HCT116 (cell line): ENCODE data around the gene NMD3. TPM values are rescaled to one million over a fixed set of nuclear protein-coding genes. Genes with fewer than 3 reads are reported as not detected.

Experiments used
- ATAC-seq: fragments of 200-7000 bp; cut with Tn5 transposase; 2 replicates; pipeline ENCODE4 v1.9.1; 2020; ENCODE audit warnings: mild to moderate bottlenecking, moderate library complexity
- BruUV-seq: library from RNA; stranded (reverse); fragments of 400-500 nt; replicated peaks from 2 replicates; lab custom pipeline; 2021; lab: Mats Ljungman, UMichigan
- CTCF ChIA-PET: fragments of 300-600 bp; sonication (Branson Sonifier 250); formaldehyde crosslinking; loops from one replicate; lab custom pipeline; 2021; ENCODE audit warnings: antibody characterized with exemption; lab: Charles Lee
- POLR2A ChIA-PET: fragments of 300-600, 350-600 bp; sonication (Branson Sonifier 250); formaldehyde crosslinking; loops from one replicate; lab custom pipeline; 2021; ENCODE audit warnings: antibody characterized with exemption; lab: Charles Lee
- RAD21 ChIA-PET, 2 experiments: fragments of 300-600 bp; sonication (Branson Sonifier 250); formaldehyde crosslinking; loops; one replicate each; lab custom pipeline; 2023; ENCODE audit warnings: low total read pairs in 2 of 2; ENCODE audit not compliant: uncharacterized antibody in 2 of 2, unreplicated experiment in 2 of 2, low non-redundant PET in 1 of 2; lab: Charles Lee
- DNase-seq: peaks from one replicate; pipeline ENCODE4 v3.0.0-alpha.2; 2010; ENCODE audit warnings: low read depth, low spot score
- H2AFZ ChIP-seq: fragments of 200-600 bp; shearing (Covaris generic), sonication (generic); 2 replicates; pipeline ENCODE4 v1.6.1; 2017; ENCODE audit warnings: low read depth, mixed run types, mixed read lengths, antibody characterized with exemption, low read length; ENCODE audit not compliant: poor library complexity, severe bottlenecking
- H3K27ac ChIP-seq: 2 replicates; pipeline ENCODE4 v1.5.1; 2012; ENCODE audit warnings: low read depth, low read length
- H3K27me3 ChIP-seq: fragments of 200-600 bp; sonication (generic); 2 replicates; pipeline ENCODE4 v1.6.1; 2016; ENCODE audit warnings: mixed run types, low read length, mixed read lengths; ENCODE audit not compliant: insufficient read depth
- H3K36me3 ChIP-seq, 2 experiments: fragments of 200-500 bp in 1 of 2; fragments of 200-600 bp in 1 of 2; sonication (Bioruptor generic) in 1 of 2; sonication (generic) in 1 of 2; 2 replicates each; pipeline versions ENCODE4 v1.5.1 to v1.6.1; 2014 to 2016; ENCODE audit warnings: low read length in 2 of 2, inconsistent platforms in 1 of 2, mixed read lengths in 1 of 2, mixed run types in 1 of 2; ENCODE audit not compliant: insufficient read depth in 2 of 2, control insufficient read depth in 1 of 2
- H3K4me1 ChIP-seq, 2 experiments: fragments of 200-600 bp in 1 of 2; sonication (generic) in 1 of 2; 2 replicates each; pipeline versions ENCODE4 v1.5.1 to v1.6.1; 2012 to 2017; ENCODE audit warnings: low read length in 2 of 2, inconsistent platforms in 1 of 2, mild to moderate bottlenecking in 1 of 2, mixed read lengths in 1 of 2, mixed run types in 1 of 2, moderate library complexity in 1 of 2; ENCODE audit not compliant: insufficient read depth in 2 of 2, control insufficient read depth in 1 of 2
- H3K4me2 ChIP-seq: fragments of 200-600 bp; sonication (generic); 2 replicates; pipeline ENCODE4 v1.6.1; 2017; ENCODE audit warnings: mixed run types, low read length, mixed read lengths
- H3K4me3 ChIP-seq, 2 experiments: fragments of 200-600 bp in 1 of 2; sonication (generic) in 1 of 2; replicated peaks in 1 of 2; 2 replicates each; pipeline ENCODE4 v1.5.1; 2011 to 2016; ENCODE audit warnings: low read length in 2 of 2, control low read depth in 1 of 2, low read depth in 1 of 2, mild to moderate bottlenecking in 1 of 2, mixed read lengths in 1 of 2, mixed run types in 1 of 2
- H3K79me2 ChIP-seq: fragments of 200-600 bp; sonication (generic); 2 replicates; pipeline ENCODE4 v1.6.1; 2017; ENCODE audit warnings: mild to moderate bottlenecking, mixed run types, low read length, moderate library complexity, mixed read lengths; ENCODE audit not compliant: insufficient read depth
- H3K9ac ChIP-seq: fragments of 200-600 bp; sonication (generic); 2 replicates; pipeline ENCODE4 v1.6.1; 2016; ENCODE audit warnings: low read length, mixed read lengths
- H3K9me2 ChIP-seq: fragments of 200-600 bp; sonication (generic), shearing (Covaris generic); 2 replicates; pipeline ENCODE4 v1.6.1; 2017; ENCODE audit warnings: mixed run types, mild to moderate bottlenecking, moderate library complexity; ENCODE audit not compliant: insufficient read depth
- H3K9me3 ChIP-seq, 2 experiments: fragments of 200-500 bp in 1 of 2; fragments of 200-600 bp in 1 of 2; sonication (Bioruptor generic) in 1 of 2; sonication (generic) in 1 of 2; 2 replicates each; pipeline ENCODE4 v1.6.1; 2014 to 2017; ENCODE audit warnings: low read length in 2 of 2, mixed read lengths in 2 of 2, inconsistent platforms in 1 of 2, low read depth in 1 of 2, mild to moderate bottlenecking in 1 of 2, mixed run types in 1 of 2, moderate library complexity in 1 of 2; ENCODE audit not compliant: control insufficient read depth in 1 of 2, insufficient read depth in 1 of 2
- H4K20me1 ChIP-seq: fragments of 200-600 bp; sonication (generic), shearing (Covaris generic); 2 replicates; pipeline ENCODE4 v1.6.1; 2017; ENCODE audit warnings: mixed run types, mild to moderate bottlenecking, moderate library complexity; ENCODE audit not compliant: insufficient read depth
- FOSL1 ChIP-seq: IDR thresholded peaks from 2 replicates; pipeline ENCODE4 v1.6.1; 2012; ENCODE audit warnings: low read depth
- POLR2AphosphoS5 ChIP-seq: IDR thresholded peaks from 2 replicates; pipeline ENCODE4 v1.6.1; 2011; ENCODE audit warnings: mild to moderate bottlenecking, low read depth, low read length, moderate library complexity
- SP1 ChIP-seq: IDR thresholded peaks from 2 replicates; pipeline ENCODE4 v1.6.1; 2012; ENCODE audit warnings: low read depth
- SRF ChIP-seq: IDR thresholded peaks from 2 replicates; pipeline ENCODE4 v1.6.1; 2012; ENCODE audit warnings: low read depth
- ZNF274 ChIP-seq: fragments of 200-500 bp; sonication (Bioruptor generic); IDR thresholded peaks from 2 replicates; pipeline ENCODE4 v1.6.1; 2014; ENCODE audit warnings: mild to moderate bottlenecking, low read depth, low read length, inconsistent platforms
- intact Hi-C: fragments of 100-400 bp; cut with micrococcal nuclease; formaldehyde crosslinking; loops from 2 replicates; pipeline ENCODE4 v1.10.0; 2022
- total RNA-seq: library from RNA; stranded (reverse); gene quantifications from one replicate; pipeline ENCODE4 v1.2.1, GENCODE V29; 2021; ENCODE audit not compliant: unreplicated experiment
- TF ChIP-seq, protein P1 (sequence below), 3 experiments: fragments of 200-600 bp in 1 of 3; sonication (generic) in 1 of 3; IDR thresholded peaks in 2 of 3; conservative IDR thresholded peaks in 1 of 3; 2 replicates each; pipeline ENCODE4 v1.5.1; 2012 to 2017; ENCODE audit warnings: low read depth in 2 of 3, low read length in 2 of 3, antibody characterized with exemption in 1 of 3, borderline replicate concordance in 1 of 3, control low read depth in 1 of 3, mild to moderate bottlenecking in 1 of 3, mixed read lengths in 1 of 3, mixed run types in 1 of 3, moderate library complexity in 1 of 3; ENCODE audit not compliant: insufficient read depth in 1 of 3

The NMD3 gene
- total RNA-seq, 1 experiment from 2014 or later: 85.2 TPM

DNA sequence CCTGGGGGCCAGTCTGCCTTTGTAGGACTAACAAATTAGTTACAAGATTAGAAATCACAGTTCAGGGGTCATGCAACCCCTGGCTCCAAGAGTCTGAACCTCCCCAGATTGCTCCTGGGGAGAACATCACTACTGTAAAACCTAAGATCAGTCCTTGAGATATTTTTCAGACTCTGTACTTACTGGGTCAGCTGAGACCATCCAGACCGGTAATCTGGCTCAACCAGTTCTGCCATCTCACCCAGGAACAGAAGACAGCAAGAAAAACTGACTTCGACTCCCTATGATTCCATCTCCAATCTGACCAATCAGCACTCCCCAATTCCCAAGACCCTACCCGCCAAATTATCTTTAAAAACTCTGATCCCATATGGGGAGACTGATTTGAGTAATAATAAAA, 47.5 kb downstream of the NMD3 start (continued):
- no peak for TF ChIP-seq FOSL1

DNA sequence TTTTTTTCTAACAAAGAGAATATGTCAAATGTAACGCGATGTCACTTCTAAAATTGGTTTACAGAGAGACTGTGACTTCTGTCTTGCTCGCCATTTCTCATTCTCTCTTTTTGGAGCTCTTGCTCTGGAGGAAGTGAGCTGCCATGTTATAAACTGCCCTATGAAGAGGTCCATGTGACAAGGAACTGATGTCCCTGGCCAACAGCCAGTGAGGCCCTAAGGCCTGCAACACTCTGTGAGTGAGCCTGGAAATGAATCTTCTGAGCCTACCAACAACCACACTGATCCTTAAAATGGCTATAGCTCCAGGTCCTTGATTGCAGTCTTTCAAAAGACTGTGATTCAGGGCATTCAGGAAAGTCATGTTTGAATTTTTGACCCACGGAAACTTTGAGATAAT, 49.9 kb downstream of the NMD3 start:
- H3K79me2 ChIP-seq: no peaks in the 10 kb centered on the region
- H3K4me2 ChIP-seq: no peak overlapping the region
- RAD21 ChIA-PET: no interaction called here

More for the DNA sequence above, 49.9 kb downstream of the NMD3 start:
- DNase-seq: no peak
- no peak overlapping the region for H3K27ac ChIP-seq
- CTCF ChIA-PET: no interaction called here
- H3K9me3 ChIP-seq: no peaks in the 10 kb centered on the region
- no peaks in the 10 kb centered on the region for H4K20me1 ChIP-seq
- no peaks in the 10 kb centered on the region for H3K27me3 ChIP-seq
- H3K36me3 ChIP-seq: no peaks in the 10 kb centered on the region
- no peak overlapping the region for H2AFZ ChIP-seq
- POLR2A ChIA-PET: no interaction called here
- ATAC-seq: no peak
- no peaks in the 10 kb centered on the region for H3K9me2 ChIP-seq
- H3K4me1 ChIP-seq: peaks cover 5 to 9% of the 10 kb centered on the region in 2 experiments; a peak in 3 of 4 replicates
- intact Hi-C loops: loop anchor here (5.0 to 10.0 kb wide), 2 partner anchors 174 to 566 kb away; no protein-coding TSS in a partner anchor
- BruUV-seq: no TSS peak
- H3K9ac ChIP-seq: no peak overlapping the region
- TF ChIP-seq ZNF274 (no peak), POLR2AphosphoS5 (no peak), SRF (no peak), SP1 (no peak), FOSL1 (no peak)
- TF ChIP-seq, protein P1, sequence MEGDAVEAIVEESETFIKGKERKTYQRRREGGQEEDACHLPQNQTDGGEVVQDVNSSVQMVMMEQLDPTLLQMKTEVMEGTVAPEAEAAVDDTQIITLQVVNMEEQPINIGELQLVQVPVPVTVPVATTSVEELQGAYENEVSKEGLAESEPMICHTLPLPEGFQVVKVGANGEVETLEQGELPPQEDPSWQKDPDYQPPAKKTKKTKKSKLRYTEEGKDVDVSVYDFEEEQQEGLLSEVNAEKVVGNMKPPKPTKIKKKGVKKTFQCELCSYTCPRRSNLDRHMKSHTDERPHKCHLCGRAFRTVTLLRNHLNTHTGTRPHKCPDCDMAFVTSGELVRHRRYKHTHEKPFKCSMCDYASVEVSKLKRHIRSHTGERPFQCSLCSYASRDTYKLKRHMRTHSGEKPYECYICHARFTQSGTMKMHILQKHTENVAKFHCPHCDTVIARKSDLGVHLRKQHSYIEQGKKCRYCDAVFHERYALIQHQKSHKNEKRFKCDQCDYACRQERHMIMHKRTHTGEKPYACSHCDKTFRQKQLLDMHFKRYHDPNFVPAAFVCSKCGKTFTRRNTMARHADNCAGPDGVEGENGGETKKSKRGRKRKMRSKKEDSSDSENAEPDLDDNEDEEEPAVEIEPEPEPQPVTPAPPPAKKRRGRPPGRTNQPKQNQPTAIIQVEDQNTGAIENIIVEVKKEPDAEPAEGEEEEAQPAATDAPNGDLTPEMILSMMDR (IDR thresholded peaks at IDR 0.05 in 2 of 3, conservative IDR thresholded peaks at IDR 0.05 in 1 of 3; ENCODE audit: borderline replicate concordance in 1 of 3, insufficient read depth in 1 of 3, low read depth in 2 of 3, low read length in 2 of 3): no peak
- TF ChIP-seq, all 23 proteins: peak for 0
- H3K4me3 ChIP-seq: no peak overlapping the region
